Trophoblast cell (in vitro differentiated cells and primary cell): ENCODE results near the gene GTF2I.
"Not testable (repeated sequence)": the region's sequence is repeated elsewhere in the genome, so short reads cannot be mapped to it uniquely, and the experiment has no call there.

ENCODE experiments used
- DNase-seq, 2 donors: peaks; one replicate each; pipeline ENCODE4 v3.0.0-alpha.2; 2016
- H2AFZ ChIP-seq: 2 replicates; pipeline ENCODE4 v1.6.1; 2013; ENCODE audit warnings: low read length, moderate library complexity, mild to moderate bottlenecking; ENCODE audit not compliant: insufficient read depth, poor library complexity
- H2AK5ac ChIP-seq: 2 replicates; pipeline ENCODE4 v1.6.1; 2013; ENCODE audit warnings: mild to moderate bottlenecking, low read length
- H2BK120ac ChIP-seq: 2 replicates; pipeline ENCODE4 v1.6.1; 2013; ENCODE audit warnings: low read length, mild to moderate bottlenecking, moderate library complexity; ENCODE audit not compliant: insufficient read depth, poor library complexity
- H2BK12ac ChIP-seq: 2 replicates; pipeline ENCODE4 v1.6.1; 2013; ENCODE audit warnings: mild to moderate bottlenecking, low read length, moderate library complexity
- H2BK5ac ChIP-seq: 2 replicates; pipeline ENCODE4 v1.6.1; 2013; ENCODE audit warnings: low read length, low read depth, moderate library complexity, mild to moderate bottlenecking; ENCODE audit not compliant: poor library complexity
- H3K14ac ChIP-seq: 2 replicates; pipeline ENCODE4 v1.6.1; 2013; ENCODE audit warnings: mild to moderate bottlenecking, low read length
- H3K18ac ChIP-seq: 2 replicates; pipeline ENCODE4 v1.6.1; 2013; ENCODE audit warnings: mild to moderate bottlenecking, low read length
- H3K23ac ChIP-seq: 2 replicates; pipeline ENCODE4 v1.6.1; 2013; ENCODE audit warnings: low read length
- H3K27ac ChIP-seq: 2 replicates; pipeline ENCODE4 v1.5.1; 2013; ENCODE audit warnings: low read depth, mild to moderate bottlenecking, inconsistent platforms, low read length, moderate library complexity
- H3K27me3 ChIP-seq: 2 replicates; pipeline ENCODE4 v1.6.1; 2013; ENCODE audit warnings: inconsistent platforms, mild to moderate bottlenecking, low read length, moderate library complexity; ENCODE audit not compliant: insufficient read depth
- H3K36me3 ChIP-seq, 2 experiments: 1 replicate in 1 of 2; 2 replicates in 1 of 2; pipeline ENCODE4 v1.6.1; 2013; ENCODE audit warnings: low read length in 2 of 2, mild to moderate bottlenecking in 2 of 2, moderate library complexity in 1 of 2; ENCODE audit not compliant: insufficient read depth in 2 of 2, control insufficient read depth in 1 of 2
- H3K4ac ChIP-seq: 2 replicates; pipeline ENCODE4 v1.6.1; 2013; ENCODE audit warnings: low read depth, mild to moderate bottlenecking, low read length, moderate library complexity
- H3K4me1 ChIP-seq, 2 experiments: 1 replicate in 1 of 2; 2 replicates in 1 of 2; pipeline ENCODE4 v1.6.1; 2013; ENCODE audit warnings: low read length in 2 of 2, mild to moderate bottlenecking in 2 of 2, moderate library complexity in 1 of 2; ENCODE audit not compliant: insufficient read depth in 2 of 2, control insufficient read depth in 1 of 2
- H3K4me2 ChIP-seq: 2 replicates; pipeline ENCODE4 v1.6.1; 2013; ENCODE audit warnings: inconsistent platforms, mild to moderate bottlenecking, low read length, moderate library complexity
- H3K4me3 ChIP-seq: 2 replicates; pipeline ENCODE4 v1.5.1; 2013; ENCODE audit warnings: mild to moderate bottlenecking, low read depth, low read length, inconsistent platforms
- H3K79me1 ChIP-seq: one replicate; pipeline ENCODE4 v1.6.1; 2013; ENCODE audit warnings: low read length
- H3K79me2 ChIP-seq: 2 replicates; pipeline ENCODE4 v1.6.1; 2013; ENCODE audit warnings: low read length, mild to moderate bottlenecking; ENCODE audit not compliant: control insufficient read depth, insufficient read depth, poor library complexity
- H3K9ac ChIP-seq: 2 replicates; pipeline ENCODE4 v1.6.1; 2013; ENCODE audit warnings: mild to moderate bottlenecking, low read length
- H3K9me3 ChIP-seq: 2 replicates; pipeline ENCODE4 v1.6.1; 2013; ENCODE audit warnings: low read depth, mild to moderate bottlenecking, control low read depth, inconsistent platforms, low read length; ENCODE audit not compliant: insufficient read depth
- H4K12ac ChIP-seq: 2 replicates; pipeline ENCODE4 v1.6.1; 2013; ENCODE audit warnings: low read depth, mild to moderate bottlenecking, low read length, moderate library complexity
- H4K8ac ChIP-seq: 2 replicates; pipeline ENCODE4 v1.6.1; 2013; ENCODE audit warnings: low read depth, mild to moderate bottlenecking, low read length, moderate library complexity
- H4K91ac ChIP-seq: one replicate; pipeline ENCODE4 v1.6.1; 2013; ENCODE audit warnings: low read depth, mild to moderate bottlenecking, low read length, moderate library complexity
- WGBS: extraction: QIAGEN DNeasy Blood & Tissue Kit; methylation state at CpG from one replicate; pipeline ENCODE4 v1.1.7; 2013; ENCODE audit warnings: missing lambda C conversion rate; ENCODE audit not compliant: insufficient read length, insufficient coverage; ENCODE audit errors: extremely low coverage; 5-methylcytosine and 5-hydroxymethylcytosine counted together

Gene GTF2I

DNA sequence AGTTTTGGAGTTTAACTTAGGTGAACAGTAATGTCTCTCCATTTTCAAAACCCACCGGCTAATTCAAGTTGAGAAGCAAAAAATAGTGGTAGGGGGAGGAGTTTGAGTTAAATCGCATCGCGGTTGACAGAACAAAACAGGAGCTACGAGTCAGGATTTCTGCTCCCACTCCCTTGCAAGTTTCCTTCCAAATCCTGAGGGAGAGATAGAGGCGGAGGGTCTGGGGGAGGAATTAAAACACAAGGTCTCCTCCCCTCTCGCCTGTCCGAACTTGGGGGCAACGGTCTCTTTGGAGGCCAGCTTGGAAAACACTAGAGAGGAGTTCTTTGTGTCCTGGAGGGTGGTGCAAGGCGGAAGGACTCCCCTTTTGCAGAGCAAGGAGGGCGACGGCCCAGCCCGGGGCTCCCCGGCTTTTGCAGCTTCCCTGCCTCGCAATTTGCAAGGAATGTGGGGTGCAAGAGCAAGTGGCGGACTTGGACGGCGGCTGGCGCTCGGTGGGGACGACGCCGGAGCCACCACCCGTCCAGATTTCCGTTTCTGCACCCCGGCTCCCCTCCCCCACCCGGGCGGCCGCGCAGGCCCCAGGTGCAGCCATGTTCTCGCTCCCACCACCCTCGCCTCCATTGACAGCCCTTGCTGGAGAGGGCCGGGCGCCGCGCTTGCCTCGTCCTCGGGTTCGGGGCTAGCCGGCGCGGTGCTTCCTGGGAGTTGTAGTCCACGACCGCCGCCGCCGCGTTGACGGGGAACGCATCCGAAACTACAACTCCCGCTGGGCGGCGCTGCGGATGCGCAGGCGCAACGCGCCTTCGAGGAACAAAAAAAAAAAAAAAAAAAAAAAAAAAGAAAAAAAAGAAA lies 454 bp upstream of the GTF2I start:
- Histone ChIP-seq H3K4me1 (peaks cover 19 to 20% of the 10 kb centered on the region in 2 experiments), H3K4me3 (peak overlapping the region; percentile 100), H3K9ac (peak overlapping the region; percentile 100), H2BK120ac (peak overlapping the region; percentile 96), H3K18ac (peak overlapping the region; percentile 92), H3K23ac (no peak overlapping the region), H2BK12ac (peak overlapping the region; percentile 8), H2AFZ (peak overlapping the region; percentile 76), H3K4me2 (peak overlapping the region; percentile 97), H4K12ac (peak overlapping the region; percentile 97), H4K8ac (peak overlapping the region; percentile 98), H3K9me3 (no peaks in the 10 kb centered on the region), H4K91ac (peak overlapping the region; percentile 99), H3K4ac (peak overlapping the region; percentile 97), H2AK5ac (peak overlapping the region; percentile 94), H3K79me1 (peaks cover 28% of the 10 kb centered on the region), H3K27me3 (no peaks in the 10 kb centered on the region), H3K36me3 (peaks cover 0 to 3% of the 10 kb centered on the region in 2 experiments), H3K27ac (peak overlapping the region; percentile 88), H2BK5ac (peak overlapping the region; percentile 90), H3K79me2 (peaks cover 35% of the 10 kb centered on the region), H3K14ac (peak overlapping the region; percentile 99)
- WGBS, result no CpG with 5 or more reads among the region's 60 CpGs
- peak; percentile 91 to 94 for DNase-seq

DNA sequence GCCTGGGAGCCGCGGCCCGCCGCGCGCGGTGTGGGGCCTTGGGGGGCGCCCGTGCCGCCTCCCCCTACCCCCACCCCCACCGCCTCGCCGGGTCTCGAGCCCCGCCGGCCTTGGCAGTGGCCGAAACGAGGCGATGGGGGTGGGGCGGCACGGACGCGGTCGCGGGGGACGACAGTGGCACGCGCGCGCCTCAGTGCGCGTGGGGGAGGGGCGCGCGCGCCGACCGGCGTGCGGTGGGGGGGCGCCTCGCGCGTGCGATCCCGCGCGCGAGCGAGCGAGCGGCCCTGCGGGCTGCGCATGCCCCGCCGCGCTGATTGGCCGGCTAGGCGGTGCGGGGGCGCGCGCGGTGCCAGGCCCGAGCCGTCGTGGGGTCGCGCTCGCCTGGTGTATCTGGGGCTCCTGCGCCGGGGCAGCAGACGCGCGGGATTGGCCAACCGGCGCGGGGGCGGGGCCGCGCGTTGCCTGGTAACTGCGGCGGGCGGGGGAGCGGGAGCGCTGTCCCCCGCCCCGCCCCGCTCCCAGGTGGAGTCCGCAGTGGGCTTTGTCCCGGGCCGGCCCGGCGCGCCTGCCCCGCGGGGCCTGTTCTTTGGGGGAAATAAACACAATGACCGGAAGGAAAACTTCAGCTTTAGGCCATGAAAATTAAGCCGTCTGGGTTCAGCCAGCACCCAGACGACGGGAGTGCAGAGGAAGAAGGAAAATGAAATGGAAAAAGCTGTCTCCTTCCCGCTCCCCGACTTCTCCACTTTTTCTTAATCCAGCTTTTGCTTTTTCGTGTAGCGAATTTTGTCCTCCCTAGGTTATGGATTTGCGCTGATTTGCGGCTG lies 873 bp downstream of the GTF2I start:
- peaks cover 19 to 20% of the 10 kb centered on the region in 2 experiments for H3K4me1 ChIP-seq
- H3K4me2 ChIP-seq, result peak overlapping the region; percentile 75
- H2BK5ac ChIP-seq, result peak overlapping the region; percentile 99
- H3K9ac ChIP-seq, result peak overlapping the region; percentile 100
- no peaks in the 10 kb centered on the region for H3K9me3 ChIP-seq
- H3K79me1 ChIP-seq, result peaks cover 28% of the 10 kb centered on the region
- peak; percentile 84 to 87 for DNase-seq
- peak overlapping the region; percentile 100 for H3K4ac ChIP-seq
- H4K8ac ChIP-seq, result peak overlapping the region; percentile 98
- no peak overlapping the region for H3K23ac ChIP-seq
- H3K27ac ChIP-seq, result peak overlapping the region; percentile 100
- peaks cover 39% of the 10 kb centered on the region for H3K79me2 ChIP-seq
- H2BK12ac ChIP-seq, result no peak overlapping the region
- peak overlapping the region; percentile 74 for H2AK5ac ChIP-seq
- peak overlapping the region; percentile 100 for H3K14ac ChIP-seq
- H3K36me3 ChIP-seq, result peaks cover 0 to 3% of the 10 kb centered on the region in 2 experiments
- peak overlapping the region; percentile 100 for H3K4me3 ChIP-seq
- no peaks in the 10 kb centered on the region for H3K27me3 ChIP-seq
- H4K12ac ChIP-seq, result peak overlapping the region; percentile 99
- H3K18ac ChIP-seq, result peak overlapping the region; percentile 99
- peak overlapping the region; percentile 100 for H4K91ac ChIP-seq
- WGBS, result no CpG with 5 or more reads among the region's 108 CpGs
- peak overlapping the region; percentile 100 for H2BK120ac ChIP-seq
- H2AFZ ChIP-seq, result peak overlapping the region; percentile 98

DNA sequence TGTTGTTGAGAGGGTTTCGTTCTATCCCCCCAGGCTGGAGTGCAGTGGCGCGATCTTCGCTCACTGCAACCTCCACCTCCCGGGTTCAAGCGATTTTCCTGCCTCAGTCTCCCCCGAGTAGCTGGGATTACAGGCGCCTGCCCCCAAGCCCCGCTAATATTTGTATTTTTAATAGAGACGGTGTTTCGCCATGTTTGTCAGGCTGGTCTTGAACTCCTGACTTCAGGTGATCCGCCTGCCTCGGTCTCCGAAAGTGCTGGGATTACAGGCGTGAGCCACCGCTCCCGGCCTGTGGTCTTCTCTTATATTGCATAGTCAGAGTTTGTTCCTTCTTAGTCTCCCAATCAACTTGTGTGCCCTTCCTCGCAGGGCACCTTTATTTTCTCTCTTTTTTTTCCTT lies 2.7 kb downstream of the GTF2I start:
- H3K4me1 ChIP-seq, result peaks cover 20 to 22% of the 10 kb centered on the region in 2 experiments
- H3K18ac ChIP-seq, H2AK5ac ChIP-seq, H3K23ac ChIP-seq, H3K36me3 ChIP-seq, H4K12ac ChIP-seq, H2BK5ac ChIP-seq, H3K9ac ChIP-seq, H3K9me3 ChIP-seq, H4K91ac ChIP-seq, H3K27me3 ChIP-seq, H2AFZ ChIP-seq, H2BK12ac ChIP-seq, H4K8ac ChIP-seq, H3K4me3 ChIP-seq, DNase-seq, H3K14ac ChIP-seq: not testable (repeated sequence)
- no CpG with 5 or more reads among the region's 18 CpGs for WGBS
- peak overlapping the region; percentile 96 for H3K4ac ChIP-seq
- peaks cover 40% of the 10 kb centered on the region for H3K79me2 ChIP-seq
- H3K79me1 ChIP-seq, result peaks cover 28% of the 10 kb centered on the region
- peak overlapping the region; percentile 86 for H3K27ac ChIP-seq
- peak overlapping the region; percentile 42 for H3K4me2 ChIP-seq
- H2BK120ac ChIP-seq, result peak overlapping the region; percentile 15
